WTC11 (cell line): ENCODE results near the gene CHPT1.

Experiments used
- ATF1 ChIP-seq: sonication (generic); formaldehyde crosslinking; IDR thresholded peaks from 2 replicates; pipeline ENCODE4 v1.8.1; 2023; ENCODE audit warnings: mild to moderate bottlenecking, moderate library complexity, missing genetic modification reagents
- ELF4 ChIP-seq: sonication (generic); formaldehyde crosslinking; IDR thresholded peaks from 2 replicates; pipeline ENCODE4 v1.8.1; 2022; ENCODE audit warnings: low read depth, mild to moderate bottlenecking, moderate library complexity, missing genetic modification reagents
- ESRRA ChIP-seq: sonication (generic); formaldehyde crosslinking; IDR thresholded peaks from 2 replicates; pipeline ENCODE4 v1.8.1; 2022; ENCODE audit warnings: mild to moderate bottlenecking, missing genetic modification reagents, borderline replicate concordance
- FOXP4 ChIP-seq: sonication (generic); formaldehyde crosslinking; IDR thresholded peaks from 2 replicates; pipeline ENCODE4 v1.8.0; 2022; ENCODE audit warnings: mild to moderate bottlenecking, missing genetic modification reagents
- KAT7 ChIP-seq: sonication (generic); formaldehyde crosslinking; IDR thresholded peaks from 2 replicates; pipeline ENCODE4 v1.8.1; 2023; ENCODE audit warnings: missing genetic modification reagents, mild to moderate bottlenecking, borderline replicate concordance
- MAX ChIP-seq: sonication (generic); formaldehyde crosslinking; IDR thresholded peaks from 2 replicates; pipeline ENCODE4 v1.8.0; 2022; ENCODE audit warnings: mild to moderate bottlenecking, missing genetic modification reagents
- OVOL2 ChIP-seq: fragments of 250-450 bp; sonication (Bioruptor Pico); IDR thresholded peaks from 2 replicates; pipeline ENCODE4 v1.9.0; 2021; ENCODE audit warnings: mild to moderate bottlenecking, borderline replicate concordance
- SP1 ChIP-seq: sonication (generic); formaldehyde crosslinking; conservative IDR thresholded peaks from 2 replicates; pipeline ENCODE4 v1.8.1; 2022; ENCODE audit warnings: missing genetic modification reagents
- TCF7 ChIP-seq: sonication (generic); formaldehyde crosslinking; IDR thresholded peaks from 2 replicates; pipeline ENCODE4 v1.8.0; 2022; ENCODE audit warnings: mild to moderate bottlenecking, low read depth, missing genetic modification reagents, moderate library complexity
- USF1 ChIP-seq: sonication (generic); formaldehyde crosslinking; IDR thresholded peaks from 2 replicates; pipeline ENCODE4 v1.8.0; 2022; ENCODE audit warnings: mild to moderate bottlenecking, missing genetic modification reagents
- TF ChIP-seq, protein P1 (sequence below): fragments of 200-600 bp; IDR thresholded peaks from 2 replicates; pipeline ENCODE4 v1.8.0; 2022; ENCODE audit warnings: antibody characterized with exemption
- TF ChIP-seq, protein P2 (sequence below): sonication (generic); formaldehyde crosslinking; conservative IDR thresholded peaks from 2 replicates; pipeline ENCODE4 v1.8.1; 2023; ENCODE audit warnings: mild to moderate bottlenecking, low read depth, missing genetic modification reagents, moderate library complexity
- TF ChIP-seq, protein P3 (sequence below): sonication (generic); formaldehyde crosslinking; IDR thresholded peaks from 2 replicates; pipeline ENCODE4 v1.8.1; 2023; ENCODE audit warnings: mild to moderate bottlenecking, missing genetic modification reagents
- TF ChIP-seq, protein P4 (sequence below): sonication (generic); formaldehyde crosslinking; conservative IDR thresholded peaks from 2 replicates; pipeline ENCODE4 v1.8.1; 2022; ENCODE audit warnings: mild to moderate bottlenecking, missing genetic modification reagents

DNA sequence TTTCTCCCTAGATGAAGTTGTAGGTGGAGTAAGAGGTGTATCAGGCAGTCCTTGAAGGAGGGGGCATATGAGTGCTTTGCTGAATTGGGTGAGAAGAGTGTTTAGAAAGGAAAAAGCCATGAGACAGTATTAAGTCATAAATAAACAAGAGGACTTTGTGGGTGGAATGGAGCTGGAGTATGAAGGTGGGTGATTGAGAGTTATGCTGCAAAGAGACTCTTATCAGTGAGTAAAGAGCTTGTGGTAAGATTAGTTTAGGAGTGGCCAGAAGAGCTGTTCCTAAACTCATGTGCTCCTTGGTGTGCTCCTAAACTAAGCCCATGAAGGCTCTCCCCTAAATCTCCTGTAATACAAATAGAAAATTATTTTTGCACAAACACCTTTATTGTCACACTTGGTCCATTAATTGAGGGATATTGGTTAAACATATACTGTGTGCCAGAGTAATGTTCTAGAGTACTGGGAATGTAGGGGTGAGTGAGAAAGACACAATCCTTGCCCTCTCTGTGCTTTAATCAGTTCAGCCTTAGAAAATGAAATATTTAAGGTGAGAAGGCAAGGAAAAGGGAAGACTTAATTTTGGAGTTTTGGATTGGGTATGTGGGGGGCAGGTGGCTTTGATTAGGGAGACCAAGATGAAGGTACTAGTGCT is 9.8 kb downstream of the CHPT1 start:
- TF ChIP-seq MAX (no peak), FOXP4 (CRISPR knock-in tag) (no peak), ELF4 (CRISPR knock-in tag) (no peak), ATF1 (no peak), OVOL2 (CRISPR knock-in tag) (no peak), ESRRA (CRISPR knock-in tag) (no peak), KAT7 (CRISPR knock-in tag) (no peak), SP1 (CRISPR knock-in tag) (no peak), TCF7 (CRISPR knock-in tag) (no peak), USF1 (no peak)
- TF ChIP-seq, protein P1, sequence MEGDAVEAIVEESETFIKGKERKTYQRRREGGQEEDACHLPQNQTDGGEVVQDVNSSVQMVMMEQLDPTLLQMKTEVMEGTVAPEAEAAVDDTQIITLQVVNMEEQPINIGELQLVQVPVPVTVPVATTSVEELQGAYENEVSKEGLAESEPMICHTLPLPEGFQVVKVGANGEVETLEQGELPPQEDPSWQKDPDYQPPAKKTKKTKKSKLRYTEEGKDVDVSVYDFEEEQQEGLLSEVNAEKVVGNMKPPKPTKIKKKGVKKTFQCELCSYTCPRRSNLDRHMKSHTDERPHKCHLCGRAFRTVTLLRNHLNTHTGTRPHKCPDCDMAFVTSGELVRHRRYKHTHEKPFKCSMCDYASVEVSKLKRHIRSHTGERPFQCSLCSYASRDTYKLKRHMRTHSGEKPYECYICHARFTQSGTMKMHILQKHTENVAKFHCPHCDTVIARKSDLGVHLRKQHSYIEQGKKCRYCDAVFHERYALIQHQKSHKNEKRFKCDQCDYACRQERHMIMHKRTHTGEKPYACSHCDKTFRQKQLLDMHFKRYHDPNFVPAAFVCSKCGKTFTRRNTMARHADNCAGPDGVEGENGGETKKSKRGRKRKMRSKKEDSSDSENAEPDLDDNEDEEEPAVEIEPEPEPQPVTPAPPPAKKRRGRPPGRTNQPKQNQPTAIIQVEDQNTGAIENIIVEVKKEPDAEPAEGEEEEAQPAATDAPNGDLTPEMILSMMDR: no peak
- TF ChIP-seq, protein P2, sequence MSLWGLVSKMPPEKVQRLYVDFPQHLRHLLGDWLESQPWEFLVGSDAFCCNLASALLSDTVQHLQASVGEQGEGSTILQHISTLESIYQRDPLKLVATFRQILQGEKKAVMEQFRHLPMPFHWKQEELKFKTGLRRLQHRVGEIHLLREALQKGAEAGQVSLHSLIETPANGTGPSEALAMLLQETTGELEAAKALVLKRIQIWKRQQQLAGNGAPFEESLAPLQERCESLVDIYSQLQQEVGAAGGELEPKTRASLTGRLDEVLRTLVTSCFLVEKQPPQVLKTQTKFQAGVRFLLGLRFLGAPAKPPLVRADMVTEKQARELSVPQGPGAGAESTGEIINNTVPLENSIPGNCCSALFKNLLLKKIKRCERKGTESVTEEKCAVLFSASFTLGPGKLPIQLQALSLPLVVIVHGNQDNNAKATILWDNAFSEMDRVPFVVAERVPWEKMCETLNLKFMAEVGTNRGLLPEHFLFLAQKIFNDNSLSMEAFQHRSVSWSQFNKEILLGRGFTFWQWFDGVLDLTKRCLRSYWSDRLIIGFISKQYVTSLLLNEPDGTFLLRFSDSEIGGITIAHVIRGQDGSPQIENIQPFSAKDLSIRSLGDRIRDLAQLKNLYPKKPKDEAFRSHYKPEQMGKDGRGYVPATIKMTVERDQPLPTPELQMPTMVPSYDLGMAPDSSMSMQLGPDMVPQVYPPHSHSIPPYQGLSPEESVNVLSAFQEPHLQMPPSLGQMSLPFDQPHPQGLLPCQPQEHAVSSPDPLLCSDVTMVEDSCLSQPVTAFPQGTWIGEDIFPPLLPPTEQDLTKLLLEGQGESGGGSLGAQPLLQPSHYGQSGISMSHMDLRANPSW: no peak
- TF ChIP-seq, protein P3, sequence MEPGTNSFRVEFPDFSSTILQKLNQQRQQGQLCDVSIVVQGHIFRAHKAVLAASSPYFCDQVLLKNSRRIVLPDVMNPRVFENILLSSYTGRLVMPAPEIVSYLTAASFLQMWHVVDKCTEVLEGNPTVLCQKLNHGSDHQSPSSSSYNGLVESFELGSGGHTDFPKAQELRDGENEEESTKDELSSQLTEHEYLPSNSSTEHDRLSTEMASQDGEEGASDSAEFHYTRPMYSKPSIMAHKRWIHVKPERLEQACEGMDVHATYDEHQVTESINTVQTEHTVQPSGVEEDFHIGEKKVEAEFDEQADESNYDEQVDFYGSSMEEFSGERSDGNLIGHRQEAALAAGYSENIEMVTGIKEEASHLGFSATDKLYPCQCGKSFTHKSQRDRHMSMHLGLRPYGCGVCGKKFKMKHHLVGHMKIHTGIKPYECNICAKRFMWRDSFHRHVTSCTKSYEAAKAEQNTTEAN (CRISPR knock-in tag): no peak
- TF ChIP-seq, protein P4, sequence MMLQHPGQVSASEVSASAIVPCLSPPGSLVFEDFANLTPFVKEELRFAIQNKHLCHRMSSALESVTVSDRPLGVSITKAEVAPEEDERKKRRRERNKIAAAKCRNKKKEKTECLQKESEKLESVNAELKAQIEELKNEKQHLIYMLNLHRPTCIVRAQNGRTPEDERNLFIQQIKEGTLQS (CRISPR knock-in tag): no peak
